CD1c-positive myeloid dendritic cell (primary cell): ENCODE results near the gene INKA2.

Source experiments
- DNase-seq: peaks from one replicate; pipeline ENCODE4 v3.0.0-alpha.2; 2016; ENCODE audit errors: extremely low spot score

INKA2 gene

DNA sequence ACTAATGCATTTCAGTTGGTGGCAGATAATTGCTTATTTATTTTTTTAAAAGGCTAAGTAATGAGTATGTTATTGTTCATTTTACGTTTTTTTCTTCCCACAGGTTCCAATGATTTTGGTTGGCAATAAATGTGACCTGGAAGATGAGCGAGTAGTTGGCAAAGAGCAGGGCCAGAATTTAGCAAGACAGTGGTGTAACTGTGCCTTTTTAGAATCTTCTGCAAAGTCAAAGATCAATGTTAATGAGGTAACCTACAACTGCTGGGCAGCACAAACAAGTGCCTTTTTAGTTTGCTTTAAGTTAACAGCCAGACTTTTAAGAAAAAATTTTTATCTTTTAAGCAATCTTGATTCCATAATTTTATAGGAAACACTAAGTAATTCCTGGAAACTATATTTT lies 35.0 kb downstream of the INKA2 start:
- DNase-seq, result no peak

DNA sequence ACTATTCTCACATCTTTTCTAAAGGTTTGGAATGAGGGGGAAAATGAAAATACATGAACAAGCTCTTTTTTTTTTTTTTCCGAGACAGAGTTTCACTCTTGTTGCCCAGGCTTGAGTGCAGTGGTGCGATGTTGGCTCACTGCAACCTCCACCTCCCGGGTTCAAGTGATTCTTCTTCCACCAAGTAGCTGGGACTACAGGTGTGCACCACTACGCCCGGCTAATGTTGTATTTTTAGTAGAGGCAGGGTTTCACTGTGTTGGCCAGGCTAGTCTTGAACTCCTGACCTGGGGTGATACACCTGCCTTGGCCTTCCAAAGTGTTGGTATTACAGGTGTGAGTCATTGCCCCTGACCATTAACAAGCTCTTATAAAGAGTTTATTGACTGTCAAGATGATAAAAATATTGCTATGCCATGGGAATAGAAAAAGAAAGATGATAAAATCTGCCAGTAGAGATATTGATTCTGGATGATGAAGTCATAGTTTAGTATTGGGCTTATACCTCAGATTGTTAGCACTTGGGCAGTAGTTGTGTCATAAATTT lies 36.6 kb downstream of the INKA2 start:
- DNase-seq, result no peak

DNA sequence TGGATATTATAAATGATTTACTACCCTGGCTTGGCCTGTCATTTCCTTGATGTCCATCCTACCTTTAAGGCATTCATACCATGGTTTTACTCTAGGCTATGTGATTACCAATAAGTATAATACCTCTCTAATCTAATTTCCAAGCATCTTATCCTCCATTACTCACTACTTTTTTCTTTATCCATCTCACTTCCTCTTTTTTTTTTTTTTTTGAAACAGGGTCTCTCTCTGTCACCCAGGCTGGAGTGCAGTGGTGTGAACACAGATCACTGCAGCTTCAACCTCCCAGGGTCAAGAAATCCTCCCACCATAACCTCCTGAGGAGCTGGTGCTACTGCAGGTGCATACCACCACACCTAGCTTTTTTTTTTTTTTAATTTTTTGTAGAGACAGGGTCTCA lies 39.9 kb downstream of the INKA2 start:
- no peak for DNase-seq

DNA sequence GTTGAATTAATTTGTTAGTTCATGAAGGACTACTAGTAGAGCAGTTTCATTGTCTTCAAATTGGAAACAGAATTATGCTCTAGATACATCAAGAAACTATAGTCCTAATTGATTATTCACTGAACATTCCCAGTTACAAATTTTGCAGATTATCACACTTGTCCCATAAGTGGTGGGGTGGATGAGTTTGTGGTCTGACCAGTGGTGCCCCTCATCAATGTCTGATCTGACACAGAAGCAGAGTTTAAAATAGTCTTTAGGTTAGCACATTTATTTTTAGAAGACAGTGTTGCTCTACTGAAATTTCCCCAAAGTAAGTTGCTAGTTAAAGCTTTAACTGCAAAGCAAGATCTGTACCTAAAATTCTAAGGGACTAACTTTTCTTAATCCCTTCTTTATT lies 42.9 kb downstream of the INKA2 start:
- no peak for DNase-seq

DNA sequence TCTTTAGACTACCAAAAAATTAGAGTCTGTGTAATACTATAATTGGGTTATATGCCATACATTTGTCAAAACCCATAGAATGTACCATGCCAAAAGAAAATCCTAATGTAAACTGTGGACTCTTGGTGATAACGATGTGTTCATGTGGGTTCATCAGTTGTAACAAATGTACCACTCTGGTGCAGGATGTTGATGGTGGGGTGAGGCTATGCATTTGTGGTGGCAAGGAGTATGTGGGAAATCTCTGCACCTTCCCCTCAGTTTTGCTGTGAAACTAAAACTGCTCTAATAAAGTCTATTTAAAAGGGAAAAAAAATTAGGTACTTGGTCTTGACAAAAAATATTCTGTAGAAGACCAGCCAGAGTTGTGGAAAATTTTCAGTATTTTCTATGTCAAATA lies 43.4 kb downstream of the INKA2 start:
- no peak for DNase-seq

DNA sequence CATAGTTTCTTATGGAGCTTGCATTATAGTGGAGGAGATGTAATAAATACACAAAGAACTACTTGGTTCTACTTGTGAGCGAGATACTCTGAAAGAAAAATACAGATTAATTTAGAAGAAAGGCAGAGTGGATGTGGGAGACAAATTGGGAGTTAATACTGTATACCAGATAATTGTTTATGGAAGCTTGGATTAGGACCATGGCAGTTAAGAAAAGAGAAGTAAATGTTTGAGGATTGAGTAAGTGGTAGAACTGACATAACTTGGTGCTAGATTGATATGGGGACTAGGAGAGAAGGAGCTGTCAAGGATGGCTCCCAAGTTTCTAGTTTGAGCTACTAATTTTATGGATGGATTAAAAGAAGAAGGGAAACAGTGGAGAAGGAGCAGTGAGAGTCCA lies 47.3 kb downstream of the INKA2 start:
- no peak for DNase-seq

DNA sequence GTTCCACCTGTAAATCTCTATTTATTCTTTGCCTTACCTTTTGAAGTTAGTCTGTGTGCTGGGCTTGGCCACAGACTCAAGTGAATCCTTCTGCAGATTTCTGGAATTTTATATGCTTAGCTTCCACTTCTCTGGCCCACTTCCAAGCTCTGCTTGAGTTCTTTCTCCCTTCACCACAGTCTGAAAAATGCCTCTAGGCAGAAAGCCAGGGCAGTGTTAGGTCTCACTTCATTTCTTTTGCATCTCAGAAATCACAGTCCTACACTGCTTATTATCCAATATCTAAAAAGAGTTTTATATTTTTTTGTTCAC lies 48.9 kb downstream of the INKA2 start:
- DNase-seq, result no peak
